Chondrocyte (in vitro differentiated cells): ENCODE measurements around the gene COX6A1. TPM values are rescaled to one million over a fixed set of nuclear protein-coding genes. Genes with fewer than 3 reads are reported as not detected.

Experiments used
- DNase-seq: peaks from one replicate; pipeline ENCODE4 v3.0.0; 2021; ENCODE audit warnings: mixed read lengths, low spot score
- H3K27ac Mint-ChIP-seq: one replicate; pipeline ENCODE4 v1.8.0; 2021; ENCODE audit warnings: mild to moderate bottlenecking, moderate library complexity, mixed read lengths; ENCODE audit not compliant: unreplicated experiment
- H3K27me3 Mint-ChIP-seq: 2 replicates; pipeline ENCODE4 v1.8.0; 2021; ENCODE audit warnings: low read depth, mixed read lengths
- H3K36me3 Mint-ChIP-seq: 2 replicates; pipeline ENCODE4 v1.8.0; 2021; ENCODE audit warnings: low read depth, mixed read lengths
- H3K4me1 Mint-ChIP-seq: 2 replicates; pipeline ENCODE4 v1.8.0; 2021; ENCODE audit warnings: low read depth, mild to moderate bottlenecking, mixed read lengths
- H3K4me3 Mint-ChIP-seq: one replicate; pipeline ENCODE4 v1.8.0; 2021; ENCODE audit warnings: mild to moderate bottlenecking, moderate library complexity, mixed read lengths; ENCODE audit not compliant: unreplicated experiment
- H3K9me3 Mint-ChIP-seq: 2 replicates; pipeline ENCODE4 v1.8.0; 2021; ENCODE audit warnings: low read depth, mixed read lengths
- CTCF ChIP-seq: fragments of 200-600 bp; sonication (generic); IDR thresholded peaks from 2 replicates; pipeline ENCODE4 v1.5.0; 2021; ENCODE audit warnings: antibody characterized with exemption, mild to moderate bottlenecking, moderate library complexity
- long read RNA-seq: library from polyadenylated mRNA; stranded (forward); transcript quantifications from one replicate; pipeline ENCODE4 v2.0.0, GENCODE V29; 2021
- total RNA-seq: library from RNA; stranded (reverse); gene quantifications from 3 replicates; pipeline ENCODE4 v1.2.1, GENCODE V29; 2021

The COX6A1 gene
- total RNA-seq = 299 to 302 TPM (median 300 TPM) in 3 replicates
- long read RNA-seq, transcript COX6A1-202 (1 exons, 767 nt) = minor isoform, 23 of 286 reads
- long read RNA-seq, transcript COX6A1-201 (3 exons, 572 nt) = major isoform, 261 of 286 reads
- long read RNA-seq, partial matches to known transcripts = 2 of 286 reads
- long read RNA-seq, other reads (novel, unspliced or antisense) = 0 of 286 reads

GRCh38 chr12:120437735-120438494 is at the start of gene COX6A1:
COX6A1 (plus strand) TSS chr12:120438113; CDS start chr12:120438127, 14 bp downstream.
- Mint-ChIP-seq H3K27me3 (no peaks in the 10 kb centered on the region), H3K27ac (peak within 1 kb of the TSS; percentile 76), H3K4me3 (peak within 1 kb of the TSS; percentile 90), H3K4me1 (peaks cover 25% of the 10 kb centered on the region), H3K9me3 (no peaks in the 10 kb centered on the region), H3K36me3 (peaks cover 4% of the 10 kb centered on the region)
- peak; percentile 98 for DNase-seq
- TF ChIP-seq CTCF = no peak

- TF ChIP-seq CTCF = no peak
- H3K27ac Mint-ChIP-seq = no peak overlapping the region
- no peaks in the 10 kb centered on the region for H3K4me1 Mint-ChIP-seq
- no peak for DNase-seq
- no peaks in the 10 kb centered on the region for H3K36me3 Mint-ChIP-seq
- H3K9me3 Mint-ChIP-seq = no peaks in the 10 kb centered on the region
- H3K27me3 Mint-ChIP-seq = peaks cover 25% of the 10 kb centered on the region
- H3K4me3 Mint-ChIP-seq = no peak overlapping the region
Observed at GRCh38 chr12:120388691-120389481, 49.0 kb upstream of the COX6A1 start.

GRCh38 chr12:120390540-120391120 is 47.3 kb upstream of the COX6A1 start:
- H3K9me3 Mint-ChIP-seq = no peaks in the 10 kb centered on the region
- H3K27ac Mint-ChIP-seq = no peak overlapping the region
- H3K36me3 Mint-ChIP-seq = no peaks in the 10 kb centered on the region
- DNase-seq = no peak
- no peak for TF ChIP-seq CTCF
- no peaks in the 10 kb centered on the region for H3K4me1 Mint-ChIP-seq
- H3K4me3 Mint-ChIP-seq = no peak overlapping the region
- peaks cover 26% of the 10 kb centered on the region for H3K27me3 Mint-ChIP-seq

- no peaks in the 10 kb centered on the region for H3K9me3 Mint-ChIP-seq
- no peak overlapping the region for H3K27ac Mint-ChIP-seq
- H3K27me3 Mint-ChIP-seq = peaks cover 10% of the 10 kb centered on the region
- no peak overlapping the region for H3K4me3 Mint-ChIP-seq
- DNase-seq = no peak
- peaks cover 6% of the 10 kb centered on the region for H3K4me1 Mint-ChIP-seq
- H3K36me3 Mint-ChIP-seq = no peaks in the 10 kb centered on the region
- TF ChIP-seq CTCF = no peak
Observed at GRCh38 chr12:120394483-120395367, 43.2 kb upstream of the COX6A1 start.
